Heart left ventricle (tissue), 16 donors: ENCODE results near the gene TMIE. TPM values are rescaled to one million over a fixed set of nuclear protein-coding genes. Genes with fewer than 3 reads are reported as not detected.

Experiments used
- ATAC-seq, 4 donors: fragments of 200-7000 bp; cut with Tn5 transposase; one replicate each; pipeline ENCODE4 v1.9.1; 2020 to 2022; ENCODE audit warnings: moderate library complexity in 4 of 4, mild to moderate bottlenecking in 3 of 4, moderate number of reproducible peaks in 1 of 4
- DNase-seq, 5 donors: peaks; one replicate each; pipeline ENCODE4 v3.0.0-alpha.2; 2020
- H3K27ac ChIP-seq, 12 donors: fragments of 200-600 bp; sonication (generic) in 4 of 12; one replicate each; pipeline versions ENCODE4 v1.5.0 to v1.8.0; 2016 to 2022; ENCODE audit warnings: mild to moderate bottlenecking in 2 of 12
- H3K27me3 ChIP-seq, 9 donors: fragments of 200-600 bp; sonication (generic) in 2 of 9; one replicate each; pipeline versions ENCODE4 v1.5.1 to v1.8.0; 2016 to 2022; ENCODE audit warnings: mild to moderate bottlenecking in 3 of 9
- H3K36me3 ChIP-seq, 9 donors: fragments of 200-600 bp; sonication (generic) in 2 of 9; one replicate each; pipeline versions ENCODE4 v1.5.0 to v1.8.0; 2018 to 2022; ENCODE audit warnings: mild to moderate bottlenecking in 2 of 9
- H3K4me1 ChIP-seq, 12 donors: fragments of 200-600 bp; sonication (generic) in 4 of 12; one replicate each; pipeline versions ENCODE4 v1.5.0 to v1.8.0; 2016 to 2022; ENCODE audit warnings: mild to moderate bottlenecking in 3 of 12
- H3K4me3 ChIP-seq, 12 donors: fragments of 200-600 bp; sonication (generic) in 4 of 12; one replicate each; pipeline versions ENCODE4 v1.5.0 to v1.8.0; 2017 to 2022; ENCODE audit warnings: mild to moderate bottlenecking in 9 of 12, moderate library complexity in 4 of 12
- H3K9me3 ChIP-seq, 12 donors: fragments of 200-600 bp; sonication (generic) in 4 of 12; one replicate each; pipeline versions ENCODE4 v1.5.0 to v1.8.0; 2016 to 2022; ENCODE audit warnings: mild to moderate bottlenecking in 1 of 12
- POLR2A ChIP-seq, 2 donors: fragments of 450-650 bp; IDR thresholded peaks; one replicate each; pipeline ENCODE4 v1.6.1; 2017; ENCODE audit warnings: antibody characterized with exemption in 2 of 2, mild to moderate bottlenecking in 2 of 2, moderate library complexity in 2 of 2
- WGBS, 4 donors: extraction: QIAGEN DNeasy Blood & Tissue Kit in 2 of 4; methylation state at CpG; one replicate each; pipeline versions ENCODE4 v1.1.5 to v1.1.7; 2013 to 2018; 5-methylcytosine and 5-hydroxymethylcytosine counted together
- intact Hi-C, 10 donors: fragments of 100-400 bp; cut with DNase I; formaldehyde crosslinking; loops; one replicate each; pipeline versions ENCODE4 v1.11.1 to v1.14.2; 2022
- polyA plus RNA-seq, 2 donors: library from polyadenylated mRNA; stranded (reverse); fragments of 200-250 nt; gene quantifications; one replicate each; pipeline ENCODE4 v1.2.3, GENCODE V29; 2013
- total RNA-seq, 9 donors: library from RNA; depleted of rRNA in 2 of 9; stranded (reverse); fragments of >200 nt in 2 of 9; fragmentation: NEBNext Ultra II Directional in 3 of 9; extraction: Animal tissue kit (Norgen Biotek cat#: 25700) in 3 of 9; gene quantifications; one replicate each; pipeline versions ENCODE4 v1.1.0 to v1.2.4, GENCODE V29; 2016 to 2023
- TF ChIP-seq, protein P1 (sequence below), 12 donors: fragments of 200-600 bp; sonication (generic) in 4 of 12; IDR thresholded peaks; one replicate each; pipeline versions ENCODE4 v1.5.0 to v1.8.0; 2018 to 2022; ENCODE audit warnings: antibody characterized with exemption in 12 of 12, mild to moderate bottlenecking in 5 of 12
- donor health status: ischemic (EF 13 %, LVEDD 7.1; RV severe dilation, severe dysfunction).
- donor health status: healthy with polysubstance abuse.
- donor health status: DM: no; HTN: yes; CAD: no.
- donor health status: DM: no; HTN: no; CAD: no.
- donor health status: ischemic (EF 25% LVEDD 6.9; RV normal size, moderate dysfunction).
- donor health status: ischemic (EF 25% LVEDD 5.7; RV mildly dilated, moderate dysfunction).
- donor health status: healthy.
- donor health status: DM: yes; HTN: yes; CAD: no.
- donor health status: ischemic (EF 35%, LVEDD 5.7; RV mildly dilated, moderate dysfunction).
- donor health status: nonischemic (EF 11% LVEDD 7.7; RV severe dilation, severe dysfunction).
- donor health status: DM: yes; HTN: yes; CAD: no.
- donor health status: PGD.
- donor health status: ischemic (EF 29% LVEDD 5.4; RV normal size, mild dysfunction).
- donor health status: nonischemic (EF 23%, LVEDD 6.1; RV moderate dilation, normal function).

Gene TMIE
- total and polyA plus RNA-seq, 11 donors: 0.46 to 0.95 (median 0.61) TPM; not detected in 1

GRCh38 chr3:46714728-46715506 lies 13.7 kb downstream of the TMIE start:
- Histone ChIP-seq H3K27ac (no peak overlapping the region), H3K36me3 (no peaks in the 10 kb centered on the region), H3K4me1 (peaks cover 0 to 16% (median 0%) of the 10 kb centered on the region in 12 donors), H3K9me3 (no peaks in the 10 kb centered on the region), H3K27me3 (peaks cover 0 to 11% (median 5%) of the 10 kb centered on the region in 9 donors), H3K4me3 (no peak overlapping the region)
- ATAC-seq (no peak), DNase-seq (peak in 2 of 5 donors; percentile 8 to 51)
- intact Hi-C loops: loop anchor here in 1 of 10 donors (10.0 kb wide), 1 partner anchor 120 kb away; no protein-coding TSS in a partner anchor
- TF ChIP-seq, protein P1, sequence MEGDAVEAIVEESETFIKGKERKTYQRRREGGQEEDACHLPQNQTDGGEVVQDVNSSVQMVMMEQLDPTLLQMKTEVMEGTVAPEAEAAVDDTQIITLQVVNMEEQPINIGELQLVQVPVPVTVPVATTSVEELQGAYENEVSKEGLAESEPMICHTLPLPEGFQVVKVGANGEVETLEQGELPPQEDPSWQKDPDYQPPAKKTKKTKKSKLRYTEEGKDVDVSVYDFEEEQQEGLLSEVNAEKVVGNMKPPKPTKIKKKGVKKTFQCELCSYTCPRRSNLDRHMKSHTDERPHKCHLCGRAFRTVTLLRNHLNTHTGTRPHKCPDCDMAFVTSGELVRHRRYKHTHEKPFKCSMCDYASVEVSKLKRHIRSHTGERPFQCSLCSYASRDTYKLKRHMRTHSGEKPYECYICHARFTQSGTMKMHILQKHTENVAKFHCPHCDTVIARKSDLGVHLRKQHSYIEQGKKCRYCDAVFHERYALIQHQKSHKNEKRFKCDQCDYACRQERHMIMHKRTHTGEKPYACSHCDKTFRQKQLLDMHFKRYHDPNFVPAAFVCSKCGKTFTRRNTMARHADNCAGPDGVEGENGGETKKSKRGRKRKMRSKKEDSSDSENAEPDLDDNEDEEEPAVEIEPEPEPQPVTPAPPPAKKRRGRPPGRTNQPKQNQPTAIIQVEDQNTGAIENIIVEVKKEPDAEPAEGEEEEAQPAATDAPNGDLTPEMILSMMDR (IDR thresholded peaks at IDR 0.05): no peak
- TF ChIP-seq POLR2A (IDR thresholded peaks at IDR 0.05): no peak
- WGBS, 4 donors: 83 to 89% (median 85%) methylated on average over 10 of the region's 10 CpGs

DNA sequence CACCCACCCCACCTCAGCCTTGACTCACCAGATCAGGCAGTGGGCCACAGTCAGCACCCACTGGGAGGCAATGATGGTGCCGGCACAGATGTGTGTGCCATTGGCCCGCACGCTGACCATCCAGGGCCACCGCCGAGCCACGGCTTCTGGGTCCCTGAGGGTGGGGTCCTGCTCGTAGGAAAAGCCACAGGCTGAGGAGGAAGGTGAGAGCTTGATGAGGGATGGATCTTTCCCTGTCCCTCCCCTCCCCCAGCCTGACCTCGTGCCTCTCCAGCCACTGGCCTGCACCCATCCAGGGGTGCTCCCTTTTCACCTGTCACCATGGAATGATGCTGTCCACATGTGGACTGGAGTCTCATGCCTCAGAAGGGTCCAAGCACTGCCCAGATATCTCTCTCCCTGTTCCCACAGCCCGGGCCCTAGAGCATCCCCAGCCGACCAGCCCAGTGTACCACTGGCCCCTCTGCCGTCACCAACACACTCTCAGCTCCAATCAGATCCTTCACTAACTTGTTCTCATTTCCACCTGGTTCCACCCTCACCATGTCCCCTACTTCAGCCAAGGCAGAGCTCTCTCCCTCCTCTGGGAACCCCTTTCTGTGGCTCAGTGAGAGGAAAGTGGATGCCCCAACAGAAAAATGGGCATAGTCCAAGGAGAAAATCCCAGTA lies 14.4 kb downstream of the TMIE start:
- Histone ChIP-seq H3K4me1 (peaks cover 0 to 16% (median 0%) of the 10 kb centered on the region in 12 donors), H3K27ac (no peak overlapping the region), H3K36me3 (no peaks in the 10 kb centered on the region), H3K27me3 (peaks cover 0 to 11% (median 5%) of the 10 kb centered on the region in 9 donors), H3K4me3 (no peak overlapping the region), H3K9me3 (no peaks in the 10 kb centered on the region)
- ATAC-seq (no peak), DNase-seq (no peak)
- intact Hi-C loops: loop anchor here in 1 of 10 donors (10.0 kb wide), 1 partner anchor 119 kb away; no protein-coding TSS in a partner anchor
- TF ChIP-seq, protein P1 (IDR thresholded peaks at IDR 0.05): no peak
- TF ChIP-seq POLR2A (IDR thresholded peaks at IDR 0.05): no peak
- 87 to 92% (median 91%) methylated on average over 8 to 11 of the region's 11 CpGs for WGBS, 4 donors

DNA sequence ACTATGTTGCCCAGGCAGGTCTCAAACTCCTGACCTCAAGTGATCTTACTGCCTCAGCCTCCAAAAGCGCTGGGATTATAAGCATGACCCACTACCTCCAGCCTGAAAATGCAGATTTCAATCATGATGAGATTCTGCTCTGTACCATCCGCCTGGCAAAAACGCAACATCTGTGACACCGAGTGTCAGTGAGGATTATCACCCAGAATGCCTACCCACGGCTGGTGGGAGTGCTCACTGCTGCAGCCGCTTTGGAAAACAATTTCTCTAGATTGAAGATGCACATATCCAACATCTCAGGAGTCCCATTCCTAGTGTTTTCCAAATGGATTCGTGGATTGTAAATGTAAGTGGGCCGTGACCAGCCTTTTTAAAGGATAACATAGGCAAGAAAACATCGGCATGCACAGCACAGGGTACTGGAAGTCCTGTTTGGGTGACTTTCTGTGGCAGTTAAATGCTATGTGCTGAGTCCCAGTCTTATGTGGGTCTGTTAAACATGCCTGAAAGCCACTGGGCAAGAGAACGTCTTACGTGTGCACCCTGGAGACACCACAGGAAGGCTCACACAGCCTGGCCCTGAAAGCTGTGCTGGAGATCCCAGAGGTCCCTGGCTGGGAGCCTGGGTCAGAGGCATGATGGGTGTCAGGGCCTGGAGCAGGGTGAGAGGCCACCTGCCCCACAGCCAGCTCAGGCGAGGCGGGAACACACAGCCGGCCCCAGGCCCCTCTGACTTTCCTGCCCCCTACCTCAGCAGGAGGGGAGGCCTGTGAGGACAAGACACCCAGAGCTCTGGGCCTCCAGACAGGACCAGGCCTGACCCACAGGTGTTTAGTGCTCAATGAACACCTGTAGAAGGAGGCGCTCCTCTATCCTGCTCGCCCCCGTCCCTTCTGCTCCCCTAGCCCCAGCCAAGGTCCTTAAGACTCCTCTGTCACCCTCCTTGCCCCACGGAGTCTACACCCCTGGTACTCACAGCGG lies 15.6 kb downstream of the TMIE start:
- H3K9me3 ChIP-seq: peaks cover 0 to 3% (median 0%) of the 10 kb centered on the region in 12 donors
- DNase-seq: peak in 1 of 5 donors; percentile 46
- intact Hi-C loops: loop anchor here in 1 of 10 donors (10.0 kb wide), 1 partner anchor 118 kb away; no protein-coding TSS in a partner anchor

More for the DNA sequence above, 15.6 kb downstream of the TMIE start:
- H3K4me1 ChIP-seq: peaks cover 0 to 9% (median 0%) of the 10 kb centered on the region in 12 donors
- peaks cover 0 to 11% (median 5%) of the 10 kb centered on the region in 9 donors for H3K27me3 ChIP-seq
- H3K36me3 ChIP-seq: no peaks in the 10 kb centered on the region
- TF ChIP-seq POLR2A (IDR thresholded peaks at IDR 0.05): no peak
- TF ChIP-seq, protein P1 (IDR thresholded peaks at IDR 0.05): no peak
- 84 to 90% (median 85%) methylated on average over 11 to 19 of the region's 19 CpGs for WGBS, 4 donors
- no peak overlapping the region for H3K4me3 ChIP-seq
- no peak overlapping the region for H3K27ac ChIP-seq
- ATAC-seq: no peak
